Esophagus muscularis mucosa (tissue), 4 donors: ENCODE measurements around the gene PGBD4.
A peak's percentile ranks its signal among the peaks of the same experiment; 100 is the strongest.

Experiments used
- CTCF ChIP-seq, 3 experiments: fragments of 200-600 bp in 2 of 3; fragments of 450-650 bp in 1 of 3; sonication (generic) in 2 of 3; IDR thresholded peaks; one replicate each; pipeline ENCODE4 v1.5.1; 2017 to 2019; ENCODE audit warnings: antibody characterized with exemption in 3 of 3, mild to moderate bottlenecking in 2 of 3, moderate library complexity in 1 of 3
- EP300 ChIP-seq: sonication (generic); formaldehyde crosslinking; IDR thresholded peaks from one replicate; pipeline ENCODE4 v1.6.1; 2017; ENCODE audit warnings: antibody characterized with exemption
- POLR2A ChIP-seq: fragments of 450-650 bp; IDR thresholded peaks from one replicate; pipeline ENCODE4 v1.6.1; 2017; ENCODE audit warnings: antibody characterized with exemption, moderate library complexity, mild to moderate bottlenecking, low read depth
- POLR2AphosphoS5 ChIP-seq, 2 donors: sonication (generic); formaldehyde crosslinking; IDR thresholded peaks; one replicate each; pipeline ENCODE4 v1.6.1; 2017; ENCODE audit warnings: antibody characterized with exemption in 2 of 2

GRCh38 chr15:34109797-34110663, 8.1 kb downstream of the PGBD4 start:
- peak in 2 of 3 experiments; percentile 17 to 44 for TF ChIP-seq CTCF (IDR thresholded peaks at IDR 0.05)
- no peak for TF ChIP-seq POLR2A
- TF ChIP-seq POLR2AphosphoS5 (IDR thresholded peaks at IDR 0.05): no peak
- TF ChIP-seq EP300: no peak
